PFSK-1 (cell line): Measurements from ENCODE around the gene SLC25A26.

Experiments used
- FOXP2 ChIP-seq: optimal IDR thresholded peaks from 2 replicates; pipeline ENCODE3; 2011; ENCODE audit warnings: borderline replicate concordance, control low read depth, inconsistent platforms; ENCODE audit not compliant: insufficient read depth; ENCODE audit errors: extremely low read length, extremely low read depth
- POLR2AphosphoS5 ChIP-seq: IDR thresholded peaks from 2 replicates; pipeline ENCODE4 v1.6.1; 2012; ENCODE audit warnings: low read depth, mild to moderate bottlenecking, control low read depth, low read length, moderate library complexity
- REST ChIP-seq, 2 experiments: IDR thresholded peaks; 2 replicates each; pipeline versions ENCODE4 v1.6.1 to v1.8.0; 2011 to 2012; ENCODE audit warnings: low read depth in 2 of 2, low read length in 2 of 2, control low read depth in 1 of 2, inconsistent platforms in 1 of 2, mild to moderate bottlenecking in 1 of 2, moderate library complexity in 1 of 2; ENCODE audit not compliant: insufficient read depth in 1 of 2
- SIN3A ChIP-seq: IDR thresholded peaks from 2 replicates; pipeline ENCODE4 v1.6.1; 2012; ENCODE audit warnings: mild to moderate bottlenecking, low read length, moderate library complexity, borderline replicate concordance; ENCODE audit not compliant: insufficient read depth
- TAF1 ChIP-seq: IDR thresholded peaks from 2 replicates; pipeline ENCODE4 v1.6.1; 2012; ENCODE audit warnings: low read length, control low read depth, borderline replicate concordance; ENCODE audit not compliant: insufficient read depth

SLC25A26 gene

GRCh38 chr3:66380200-66380932 is 159.6 kb downstream of the SLC25A26 start:
- no peak for TF ChIP-seq POLR2AphosphoS5
- TF ChIP-seq FOXP2: no peak
- TF ChIP-seq SIN3A: no peak
- TF ChIP-seq TAF1: no peak
- no peak for TF ChIP-seq REST (IDR thresholded peaks at IDR 0.05; ENCODE audit: insufficient read depth in 1 of 2, low read depth in 2 of 2, low read length in 2 of 2)

- TF ChIP-seq REST (IDR thresholded peaks at IDR 0.05; ENCODE audit: insufficient read depth in 1 of 2, low read depth in 2 of 2, low read length in 2 of 2) (no peak), POLR2AphosphoS5 (no peak), TAF1 (no peak), FOXP2 (no peak), SIN3A (no peak)
Measured at GRCh38 chr3:66381626-66382025, 160.8 kb downstream of the SLC25A26 start.

- TF ChIP-seq POLR2AphosphoS5: no peak
- no peak for TF ChIP-seq REST (IDR thresholded peaks at IDR 0.05; ENCODE audit: insufficient read depth in 1 of 2, low read depth in 2 of 2, low read length in 2 of 2)
- no peak for TF ChIP-seq TAF1
- TF ChIP-seq SIN3A: no peak
- no peak for TF ChIP-seq FOXP2
Measured at GRCh38 chr3:66382142-66382541, 161.3 kb downstream of the SLC25A26 start.

- no peak for TF ChIP-seq TAF1
- TF ChIP-seq SIN3A: no peak
- TF ChIP-seq FOXP2: no peak
- no peak for TF ChIP-seq POLR2AphosphoS5
- no peak for TF ChIP-seq REST (IDR thresholded peaks at IDR 0.05; ENCODE audit: insufficient read depth in 1 of 2, low read depth in 2 of 2, low read length in 2 of 2)
Measured at GRCh38 chr3:66383023-66383422, 162.2 kb downstream of the SLC25A26 start.
